Activated CD8-positive, alpha-beta memory T cell treated with anti-CD3 and anti-CD28 coated beads, Interleukin-2, amount 10 ng/mL, durations not matched to agents 7 days and 5 days (primary cell): ENCODE measurements around the gene SH3BGR. TPM values are rescaled to one million over a fixed set of nuclear protein-coding genes. Genes with fewer than 3 reads are reported as not detected.

Source experiments
- ATAC-seq: fragments of 150-1000 bp; cut with Tn5 transposase; one replicate; pipeline ENCODE4 v1.10.0; 2021; ENCODE audit warnings: moderate library complexity
- CTCF ChIA-PET: fragments of 350-600 bp; sonication (Branson Sonifier 250); formaldehyde crosslinking; loops from one replicate; lab custom pipeline; 2021; ENCODE audit warnings: antibody characterized with exemption; lab: Charles Lee
- DNase-seq: peaks from one replicate; pipeline ENCODE4 v3.0.0-alpha.2; 2020
- H3K27ac Mint-ChIP-seq: one replicate; pipeline ENCODE4 v1.8.0; 2021; ENCODE audit warnings: mild to moderate bottlenecking, mixed read lengths
- H3K27me3 Mint-ChIP-seq: one replicate; pipeline ENCODE4 v1.8.0; 2021; ENCODE audit warnings: mixed read lengths
- H3K36me3 Mint-ChIP-seq: one replicate; pipeline ENCODE4 v1.8.0; 2021; ENCODE audit warnings: mild to moderate bottlenecking, mixed read lengths
- H3K4me1 Mint-ChIP-seq: one replicate; pipeline ENCODE4 v1.8.0; 2021; ENCODE audit warnings: mixed read lengths
- H3K4me3 Mint-ChIP-seq: one replicate; pipeline ENCODE4 v1.8.0; 2021; ENCODE audit warnings: mild to moderate bottlenecking, moderate library complexity, mixed read lengths
- H3K9me3 Mint-ChIP-seq: one replicate; pipeline ENCODE4 v1.8.0; 2022; ENCODE audit warnings: low read depth, mixed read lengths
- microRNA-seq: library from miRNA; unstranded; fragments of <30 nt; microRNA quantifications from one replicate; pipeline ENCODE4 v1.2.0, GENCODE V29; 2022
- total RNA-seq, 2 experiments: library from RNA; stranded (reverse); gene quantifications; one replicate each; pipeline ENCODE4 v1.2.3, GENCODE V29; 2021

The SH3BGR gene
- total RNA-seq, 2 experiments from 2014 or later: 0.93 to 1.9 TPM

- Mint-ChIP-seq H3K4me1 (no peaks in the 10 kb centered on the region), H3K27me3 (no peaks in the 10 kb centered on the region), H3K27ac (no peak overlapping the region), H3K9me3 (no peaks in the 10 kb centered on the region), H3K4me3 (no peak overlapping the region), H3K36me3 (no peaks in the 10 kb centered on the region)
- no peak for DNase-seq
- CTCF ChIA-PET: no interaction called here
- no peak for ATAC-seq
Measured at GRCh38 chr21:39559511-39559910, 107.7 kb downstream of the SH3BGR start.

- no peaks in the 10 kb centered on the region for H3K36me3 Mint-ChIP-seq
- no peaks in the 10 kb centered on the region for H3K9me3 Mint-ChIP-seq
- CTCF ChIA-PET: no interaction called here
- no peaks in the 10 kb centered on the region for H3K4me1 Mint-ChIP-seq
- ATAC-seq (no peak), DNase-seq (no peak)
- no peak overlapping the region for H3K27ac Mint-ChIP-seq
- no peak overlapping the region for H3K4me3 Mint-ChIP-seq
- H3K27me3 Mint-ChIP-seq: no peaks in the 10 kb centered on the region
Measured at GRCh38 chr21:39561140-39561539, 109.4 kb downstream of the SH3BGR start.

GRCh38 chr21:39562791-39563770, 111.3 kb downstream of the SH3BGR start:
- CTCF ChIA-PET: no interaction called here
- no peaks in the 10 kb centered on the region for H3K27me3 Mint-ChIP-seq
- no peaks in the 10 kb centered on the region for H3K36me3 Mint-ChIP-seq
- H3K9me3 Mint-ChIP-seq: no peaks in the 10 kb centered on the region
- ATAC-seq (no peak), DNase-seq (no peak)
- no peak overlapping the region for H3K27ac Mint-ChIP-seq
- H3K4me3 Mint-ChIP-seq: no peak overlapping the region
- H3K4me1 Mint-ChIP-seq: no peaks in the 10 kb centered on the region

GRCh38 chr21:39564200-39564599, 112.4 kb downstream of the SH3BGR start:
- ATAC-seq: no peak
- Mint-ChIP-seq H3K9me3 (no peaks in the 10 kb centered on the region), H3K27me3 (no peaks in the 10 kb centered on the region), H3K4me3 (no peak overlapping the region), H3K27ac (no peak overlapping the region), H3K36me3 (no peaks in the 10 kb centered on the region), H3K4me1 (no peaks in the 10 kb centered on the region)
- DNase-seq: no peak
- CTCF ChIA-PET: no interaction called here

Small RNA genes within 50 kb of the gene (microRNA-seq; reads per million reads assigned to microRNA genes)
- not detected for gene MIR6508

Other genes with a start within 250 kb of the SH3BGR start
- 10 to 100 TPM; 35.0 to 49.5 TPM for gene BRWD1, start 138.3 kb upstream of the SH3BGR start, total RNA-seq
- 100 to 1,000 TPM; 385 to 405 TPM for gene HMGN1, start 102.9 kb upstream of the SH3BGR start, total RNA-seq
- gene LCA5L, start 6.2 kb upstream of the SH3BGR start, total RNA-seq: not detected
- not detected for gene B3GALT5, start 161.0 kb downstream of the SH3BGR start, total RNA-seq